GM10248 (cell line): ENCODE data around the gene CACUL1.

Experiments used
- CTCF ChIA-PET: fragments of 300-600 bp; sonication (Branson Sonifier 250); formaldehyde crosslinking; extraction: SDS; loops from one replicate; lab custom pipeline; 2021; ENCODE audit warnings: antibody characterized with exemption; lab: Yijun Ruan, JAX
- POLR2A ChIA-PET: fragments of 350-650 bp; sonication (Branson Sonifier 250); formaldehyde crosslinking; extraction: SDS; loops from one replicate; lab custom pipeline; 2020; ENCODE audit warnings: antibody characterized with exemption; lab: Yijun Ruan, JAX
- DNase-seq: peaks from one replicate; pipeline ENCODE4 v3.0.0; 2012; ENCODE audit errors: extremely low spot score
- CTCF ChIP-seq: IDR thresholded peaks from 2 replicates; pipeline ENCODE4 v1.5.1; 2012; ENCODE audit warnings: mild to moderate bottlenecking, low read depth; ENCODE audit errors: extremely low read depth, missing control alignments, control extremely low read depth

CACUL1 gene

GRCh38 chr10:118698421-118698820, 56.3 kb downstream of the CACUL1 start:
- CTCF ChIA-PET, result interaction anchor here (1.3 kb wide), 1 partner anchor 10 kb away, joined by 3 read pairs; no protein-coding TSS in a partner anchor
- POLR2A ChIA-PET, result no interaction called here
- peak; percentile 42 for DNase-seq
- TF ChIP-seq CTCF, result no peak

- CTCF ChIA-PET, result interaction anchor here (2.2 to 2.9 kb wide), 2 partner anchors 9 to 10 kb away, joined by 7 to 15 read pairs; no protein-coding TSS in a partner anchor
- TF ChIP-seq CTCF, result no peak
- no peak for DNase-seq
- POLR2A ChIA-PET, result no interaction called here
Measured at GRCh38 chr10:118694848-118695247, 59.9 kb downstream of the CACUL1 start.

GRCh38 chr10:118692872-118693271, 61.9 kb downstream of the CACUL1 start:
- DNase-seq, result no peak
- TF ChIP-seq CTCF, result no peak
- POLR2A ChIA-PET, result no interaction called here
- CTCF ChIA-PET, result interaction anchor here (1.0 kb wide), 2 partner anchors 16 to 17 kb away, joined by 3 read pairs; no protein-coding TSS in a partner anchor

- no peak for DNase-seq
- no peak for TF ChIP-seq CTCF
- ChIA-PET POLR2A (no interaction called here), CTCF (interaction anchor here (0.9 to 1.9 kb wide), 4 partner anchors 17 to 121 kb away, joined by 4 to 5 read pairs (median 5); no protein-coding TSS in a partner anchor)
Measured at GRCh38 chr10:118689070-118689858, 65.5 kb downstream of the CACUL1 start.

- CTCF ChIA-PET, result interaction anchor here (1.0 to 1.6 kb wide), 3 partner anchors 11 to 32 kb away, joined by 3 to 5 read pairs (median 3); no protein-coding TSS in a partner anchor
- DNase-seq, result no peak
- POLR2A ChIA-PET, result no interaction called here
- no peak for TF ChIP-seq CTCF
Measured at GRCh38 chr10:118687472-118687871, 67.3 kb downstream of the CACUL1 start.

GRCh38 chr10:118682533-118682932, 72.2 kb downstream of the CACUL1 start:
- TF ChIP-seq CTCF, result no peak
- CTCF ChIA-PET, result no interaction called here

More at GRCh38 chr10:118682533-118682932, 72.2 kb downstream of the CACUL1 start:
- no peak for DNase-seq
- POLR2A ChIA-PET, result no interaction called here
